Testis (tissue), 3 donors: Measurements from ENCODE around the gene MTOR. TPM values are rescaled to one million over a fixed set of nuclear protein-coding genes. Genes with fewer than 3 reads are reported as not detected.
"Not testable (repeated sequence)": the region's sequence is repeated elsewhere in the genome, so short reads cannot be mapped to it uniquely, and the experiment has no call there.

Source experiments
- DNase-seq: peaks from one replicate; pipeline ENCODE4 v3.0.0-alpha.2; 2019
- H3K27ac ChIP-seq, 2 donors: fragments of 200-600 bp; sonication (generic); one replicate each; pipeline ENCODE4 v1.5.1; 2019
- H3K27me3 ChIP-seq: fragments of 200-600 bp; sonication (generic); one replicate; pipeline ENCODE4 v1.5.1; 2019
- H3K36me3 ChIP-seq: fragments of 200-600 bp; sonication (generic); one replicate; pipeline ENCODE4 v1.5.1; 2017; ENCODE audit warnings: low read depth; ENCODE audit errors: missing control alignments
- H3K4me1 ChIP-seq: fragments of 200-600 bp; sonication (generic); one replicate; pipeline ENCODE4 v1.5.1; 2019
- H3K4me3 ChIP-seq, 2 donors: fragments of 200-600 bp; sonication (generic); one replicate each; pipeline ENCODE4 v1.5.1; 2017 to 2019
- H3K9me3 ChIP-seq: fragments of 200-600 bp; sonication (generic); one replicate; pipeline ENCODE4 v1.5.1; 2017
- POLR2A ChIP-seq: fragments of 450-650 bp; IDR thresholded peaks from one replicate; pipeline ENCODE4 v1.6.1; 2017; ENCODE audit warnings: antibody characterized with exemption, mild to moderate bottlenecking, moderate library complexity
- WGBS, 2 donors: methylation state at CpG; one replicate each; pipeline ENCODE4 v1.1.5; 2018; 5-methylcytosine and 5-hydroxymethylcytosine counted together
- intact Hi-C: fragments of 100-400 bp; cut with DNase I; formaldehyde crosslinking; loops from one replicate; pipeline ENCODE4 v1.15.1; 2023; ENCODE audit warnings: low total_unique reads
- polyA plus RNA-seq: library from polyadenylated mRNA; stranded (reverse); fragments of 350-450 nt; fragmentation: Illumina TruSeq; extraction: RNeasy Lipid Tissue Mini Kit (QIAGEN cat#74804); gene quantifications from one replicate; pipeline ENCODE4 v1.2.3, GENCODE V29; 2014; ENCODE audit warnings: low read depth, low replicate concordance; ENCODE audit not compliant: insufficient read depth
- total RNA-seq, 2 donors: library from RNA; depleted of rRNA; stranded (reverse); fragments of >200 nt; gene quantifications; one replicate each; pipeline ENCODE4 v1.2.3, GENCODE V29; 2016
- TF ChIP-seq, protein P1 (sequence below), 3 experiments: fragments of 450-650 bp in 2 of 3; fragments of 200-600 bp in 1 of 3; sonication (generic) in 1 of 3; IDR thresholded peaks; one replicate each; pipeline ENCODE4 v1.5.1; 2016 to 2019; ENCODE audit warnings: antibody characterized with exemption in 3 of 3, mild to moderate bottlenecking in 2 of 3, moderate library complexity in 1 of 3

The MTOR gene
- total and polyA plus RNA-seq, 3 donors from 2014 or later: 83.3 to 129 (median 108) TPM

DNA sequence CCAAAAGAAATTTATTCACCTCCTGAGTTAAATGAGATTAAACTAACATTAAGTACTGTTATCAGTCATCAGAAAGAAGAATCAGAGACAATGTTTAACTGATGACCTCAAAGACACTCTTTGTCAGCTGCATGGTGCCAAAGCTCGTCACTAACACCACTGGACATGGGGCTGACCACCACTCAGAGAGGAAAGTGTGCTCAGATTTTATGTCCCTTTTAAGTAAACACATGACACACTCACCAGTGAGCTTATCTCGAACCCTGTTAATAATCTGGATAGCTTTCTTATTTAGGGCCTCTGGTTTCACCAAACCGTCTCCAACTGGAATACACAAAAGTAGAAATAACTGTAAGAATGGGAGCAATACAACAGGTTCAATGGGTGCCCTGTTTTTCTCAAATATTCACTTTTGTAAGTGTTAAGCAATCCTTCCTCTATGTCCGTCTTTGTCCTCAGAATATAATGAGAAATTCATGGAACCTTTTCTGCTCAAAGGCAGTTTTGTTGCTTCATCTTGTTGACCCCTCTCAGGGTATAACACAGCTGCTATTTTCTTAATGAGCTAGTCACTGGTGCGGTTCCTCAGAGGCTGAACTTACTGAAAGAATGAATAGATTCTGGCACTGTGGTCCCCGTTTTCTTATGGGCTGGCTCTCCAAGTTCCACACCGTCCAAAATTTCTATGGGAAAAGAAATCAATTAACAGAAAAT lies 153.1 kb downstream of the MTOR start:
- no peak overlapping the region for H3K27ac ChIP-seq
- H3K4me3 ChIP-seq: no peak overlapping the region
- 80 to 82% methylated on average over 7 of the region's 7 CpGs for WGBS, 2 donors
- no peaks in the 10 kb centered on the region for H3K4me1 ChIP-seq
- no peak for TF ChIP-seq POLR2A
- TF ChIP-seq, protein P1, sequence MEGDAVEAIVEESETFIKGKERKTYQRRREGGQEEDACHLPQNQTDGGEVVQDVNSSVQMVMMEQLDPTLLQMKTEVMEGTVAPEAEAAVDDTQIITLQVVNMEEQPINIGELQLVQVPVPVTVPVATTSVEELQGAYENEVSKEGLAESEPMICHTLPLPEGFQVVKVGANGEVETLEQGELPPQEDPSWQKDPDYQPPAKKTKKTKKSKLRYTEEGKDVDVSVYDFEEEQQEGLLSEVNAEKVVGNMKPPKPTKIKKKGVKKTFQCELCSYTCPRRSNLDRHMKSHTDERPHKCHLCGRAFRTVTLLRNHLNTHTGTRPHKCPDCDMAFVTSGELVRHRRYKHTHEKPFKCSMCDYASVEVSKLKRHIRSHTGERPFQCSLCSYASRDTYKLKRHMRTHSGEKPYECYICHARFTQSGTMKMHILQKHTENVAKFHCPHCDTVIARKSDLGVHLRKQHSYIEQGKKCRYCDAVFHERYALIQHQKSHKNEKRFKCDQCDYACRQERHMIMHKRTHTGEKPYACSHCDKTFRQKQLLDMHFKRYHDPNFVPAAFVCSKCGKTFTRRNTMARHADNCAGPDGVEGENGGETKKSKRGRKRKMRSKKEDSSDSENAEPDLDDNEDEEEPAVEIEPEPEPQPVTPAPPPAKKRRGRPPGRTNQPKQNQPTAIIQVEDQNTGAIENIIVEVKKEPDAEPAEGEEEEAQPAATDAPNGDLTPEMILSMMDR (IDR thresholded peaks at IDR 0.05): no peak
- no peak for DNase-seq
- H3K9me3 ChIP-seq: no peaks in the 10 kb centered on the region
- no peaks in the 10 kb centered on the region for H3K27me3 ChIP-seq
- no peaks in the 10 kb centered on the region for H3K36me3 ChIP-seq
- intact Hi-C loops: no loop called here

DNA sequence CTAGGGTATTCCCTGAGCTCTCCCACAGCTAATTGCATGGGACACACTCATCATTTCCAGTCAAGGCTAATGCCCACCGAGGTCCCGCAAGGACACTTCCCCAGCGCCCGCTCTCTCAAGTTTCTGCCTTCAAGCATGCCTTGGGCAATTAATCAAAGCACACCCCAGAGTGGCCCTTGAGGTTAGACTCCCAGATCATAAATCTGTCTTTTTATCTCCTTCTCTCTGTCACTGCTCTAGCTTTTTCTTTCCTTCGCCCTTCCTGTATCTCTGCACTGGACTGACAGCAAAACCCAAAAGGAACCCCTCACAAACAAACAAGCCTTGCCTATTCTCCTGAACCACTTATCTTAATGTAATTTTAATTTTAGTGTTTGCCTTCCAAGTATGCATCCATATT lies 154.8 kb downstream of the MTOR start:
- no peak for DNase-seq
- Histone ChIP-seq H3K27ac (no peak overlapping the region), H3K4me3 (no peak overlapping the region), H3K9me3 (no peaks in the 10 kb centered on the region), H3K27me3 (no peaks in the 10 kb centered on the region), H3K4me1 (no peaks in the 10 kb centered on the region), H3K36me3 (no peaks in the 10 kb centered on the region)
- no peak for TF ChIP-seq POLR2A
- TF ChIP-seq, protein P1 (IDR thresholded peaks at IDR 0.05): no peak
- intact Hi-C loops: no loop called here
- WGBS, 2 donors: 81 to 90% methylated on average over 5 of the region's 5 CpGs

DNA sequence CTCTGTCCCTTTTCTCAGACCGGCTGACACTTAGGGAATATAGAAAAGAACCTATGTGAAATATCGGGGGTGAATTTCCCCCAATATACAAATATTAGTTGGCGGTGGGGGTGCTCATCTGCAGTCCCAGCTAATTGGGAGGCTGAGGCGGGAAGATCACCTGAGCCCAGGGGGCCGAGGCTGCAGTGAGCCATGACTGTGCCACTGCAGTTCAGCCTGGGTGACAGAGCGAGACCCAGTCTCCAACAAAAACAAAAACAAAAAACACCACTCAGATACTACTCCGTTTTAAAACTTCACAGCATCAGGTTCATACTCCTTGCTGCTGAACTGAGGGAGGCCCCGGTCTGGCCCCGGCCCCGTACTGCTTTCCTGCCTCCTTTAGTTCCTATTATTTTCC lies 156.8 kb downstream of the MTOR start:
- no peaks in the 10 kb centered on the region for H3K36me3 ChIP-seq
- no peak overlapping the region for H3K4me3 ChIP-seq
- no peak for DNase-seq
- intact Hi-C loops: no loop called here
- TF ChIP-seq POLR2A: no peak
- TF ChIP-seq, protein P1 (IDR thresholded peaks at IDR 0.05): no peak
- H3K27me3 ChIP-seq: no peaks in the 10 kb centered on the region
- no peaks in the 10 kb centered on the region for H3K9me3 ChIP-seq
- no peaks in the 10 kb centered on the region for H3K4me1 ChIP-seq
- no peak overlapping the region for H3K27ac ChIP-seq
- 92 to 93% methylated on average over 10 of the region's 10 CpGs for WGBS, 2 donors

DNA sequence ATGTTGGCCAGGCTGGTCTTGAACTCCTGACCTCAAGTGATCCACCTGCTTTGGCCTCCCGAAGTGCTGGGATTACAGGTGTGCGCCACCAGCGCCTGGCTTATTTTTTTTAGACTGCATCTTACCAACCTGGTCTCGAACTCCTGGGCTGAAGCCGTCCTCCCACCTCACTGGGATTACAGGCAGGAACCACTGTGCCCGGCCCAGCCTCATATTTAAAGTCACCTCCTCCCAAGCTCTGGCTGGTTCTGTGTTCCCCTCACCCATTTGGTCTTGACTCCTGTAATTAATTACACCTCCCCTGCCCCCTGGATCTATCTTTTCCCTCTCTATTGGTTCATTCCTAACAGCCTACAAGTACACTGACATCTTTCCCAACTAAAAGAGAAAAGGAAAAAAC lies 161.0 kb downstream of the MTOR start:
- TF ChIP-seq POLR2A: no peak
- TF ChIP-seq, protein P1 (IDR thresholded peaks at IDR 0.05): no peak
- Histone ChIP-seq H3K4me1 (peaks cover 4% of the 10 kb centered on the region), H3K27ac (no peak overlapping the region), H3K36me3 (no peaks in the 10 kb centered on the region), H3K9me3 (no peaks in the 10 kb centered on the region), H3K4me3 (no peak overlapping the region), H3K27me3 (no peaks in the 10 kb centered on the region)
- DNase-seq: no peak
- intact Hi-C loops: no loop called here
- WGBS, 2 donors: 85 to 86% methylated on average over 6 of the region's 6 CpGs

DNA sequence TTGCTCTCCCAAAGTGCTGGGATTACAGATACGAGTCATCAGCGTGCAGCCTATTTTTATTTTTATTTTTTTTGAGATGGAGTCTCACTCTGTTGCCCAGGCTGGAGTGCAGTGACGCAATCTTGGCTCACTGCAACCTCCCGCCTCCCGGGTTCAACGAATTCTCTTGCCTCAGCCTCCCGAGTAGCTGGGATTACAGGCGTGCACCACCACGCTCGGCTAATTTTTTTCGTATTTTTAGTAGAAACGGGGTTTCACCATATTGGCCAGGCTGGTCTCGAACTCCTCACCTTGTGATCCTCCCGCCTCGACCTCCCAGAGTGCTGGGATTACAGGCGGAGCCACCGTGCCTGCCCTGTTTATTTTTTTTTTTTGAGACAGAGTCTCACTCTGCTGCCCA lies 161.5 kb downstream of the MTOR start:
- H3K27me3 ChIP-seq, H3K4me1 ChIP-seq, H3K27ac ChIP-seq, DNase-seq, H3K36me3 ChIP-seq, H3K9me3 ChIP-seq, intact Hi-C loops, H3K4me3 ChIP-seq: not testable (repeated sequence)
- WGBS, 2 donors: 65 to 78% methylated on average over 17 of the region's 17 CpGs
